ENCODE measurements around the gene ATAD3A. TPM values are rescaled to one million over a fixed set of nuclear protein-coding genes. Genes with fewer than 3 reads are reported as not detected.
"Not testable (repeated sequence)": the region's sequence is repeated elsewhere in the genome, so short reads cannot be mapped to it uniquely, and the experiment has no call there.

The ATAD3A gene
- total RNA-seq, 8 experiments from 2014 or later: 19.8 to 65.2 (median 35.2) TPM

- in situ Hi-C loops (cut with MboI; ENCODE audit: low pct_unique_long_range_greater_than_20kb in 2 of 9, low sequenced_read_pairs in 9 of 9, unreplicated experiment in 9 of 9): loop anchor here in 1 of 9 experiments (10.0 kb wide), 1 partner anchor 57 kb away; the partner anchor contains the start of gene FNDC10
- no peak for ATAC-seq (replicated peaks in 6 of 8)
- Histone ChIP-seq H3K4me1 (replicated peaks in 1 of 2) (peaks cover 0 to 2% of the 10 kb centered on the region in 2 donors), H3K4me3 (no peak overlapping the region), H3K27ac (no peak overlapping the region)
- 94 to 100% (median 95%) methylated on average over 1 to 18 of the region's 19 CpGs; no CpG with 5 or more reads in 6 of the 10 experiments for WGBS, 10 experiments
Measured at GRCh38 chr1:1547476-1547875, 35.5 kb downstream of the ATAD3A start.

- WGBS, 10 experiments: 89 to 100% (median 95%) methylated on average over 1 to 8 of the region's 14 CpGs; no CpG with 5 or more reads in 6 of the 10 experiments
- in situ Hi-C loops (cut with MboI; ENCODE audit: low pct_unique_long_range_greater_than_20kb in 2 of 9, low sequenced_read_pairs in 9 of 9, unreplicated experiment in 9 of 9): loop anchor here in 1 of 9 experiments (10.0 kb wide), 1 partner anchor 56 kb away; the partner anchor contains the start of gene FNDC10
Measured at GRCh38 chr1:1548591-1548990, 36.6 kb downstream of the ATAD3A start.

GRCh38 chr1:1550087-1550486 is 38.1 kb downstream of the ATAD3A start:
- ATAC-seq (replicated peaks in 6 of 8): no peak
- Histone ChIP-seq H3K4me3 (no peak overlapping the region), H3K4me1 (replicated peaks in 1 of 2) (peaks cover 7 to 9% of the 10 kb centered on the region in 2 donors), H3K27ac (no peak overlapping the region)
- in situ Hi-C loops (cut with MboI; ENCODE audit: low pct_unique_long_range_greater_than_20kb in 2 of 9, low sequenced_read_pairs in 9 of 9, unreplicated experiment in 9 of 9): no loop called here
- 0 to 100% (median 94%) methylated on average over 1 to 7 of the region's 7 CpGs; no CpG with 5 or more reads in 2 of the 10 experiments for WGBS, 10 experiments

More at GRCh38 chr1:1548591-1548990, 36.6 kb downstream of the ATAD3A start:
- Histone ChIP-seq H3K4me1 (replicated peaks in 1 of 2) (no peaks in the 10 kb centered on the region), H3K27ac (no peak overlapping the region), H3K4me3 (no peak overlapping the region)
- no peak for ATAC-seq (replicated peaks in 6 of 8)

- 70 to 100% (median 86%) methylated on average over 1 to 9 of the region's 15 CpGs; no CpG with 5 or more reads in 5 of the 10 experiments for WGBS, 10 experiments
- H3K4me1 ChIP-seq (replicated peaks in 1 of 2): peaks cover 13% of the 10 kb centered on the region in 2 donors
- H3K27ac ChIP-seq: no peak overlapping the region
- ATAC-seq (replicated peaks in 6 of 8): peak in 4 of 8 experiments; percentile 7 to 73 (median 70)
- H3K4me3 ChIP-seq: no peak overlapping the region
- in situ Hi-C loops (cut with MboI; ENCODE audit: low pct_unique_long_range_greater_than_20kb in 2 of 9, low sequenced_read_pairs in 9 of 9, unreplicated experiment in 9 of 9): no loop called here
Measured at GRCh38 chr1:1550591-1551432, 38.9 kb downstream of the ATAD3A start.

- H3K4me3 ChIP-seq: no peak overlapping the region
- no peak overlapping the region for H3K27ac ChIP-seq
- 64 to 97% (median 90%) methylated on average over 5 to 27 of the region's 33 CpGs; no CpG with 5 or more reads in 4 of the 10 experiments for WGBS, 10 experiments
- ATAC-seq (replicated peaks in 6 of 8): no peak
- peaks cover 13% of the 10 kb centered on the region in 2 donors for H3K4me1 ChIP-seq (replicated peaks in 1 of 2)
- in situ Hi-C loops (cut with MboI; ENCODE audit: low pct_unique_long_range_greater_than_20kb in 2 of 9, low sequenced_read_pairs in 9 of 9, unreplicated experiment in 9 of 9): no loop called here
Measured at GRCh38 chr1:1551524-1552262, 39.7 kb downstream of the ATAD3A start.

GRCh38 chr1:1552263-1552639 is 40.3 kb downstream of the ATAD3A start:
- Histone ChIP-seq H3K27ac (no peak overlapping the region), H3K4me1 (replicated peaks in 1 of 2) (peaks cover 13% of the 10 kb centered on the region in 2 donors), H3K4me3 (no peak overlapping the region)
- in situ Hi-C loops (cut with MboI; ENCODE audit: low pct_unique_long_range_greater_than_20kb in 2 of 9, low sequenced_read_pairs in 9 of 9, unreplicated experiment in 9 of 9): no loop called here
- no peak for ATAC-seq (replicated peaks in 6 of 8)
- 86 to 100% (median 87%) methylated on average over 3 to 7 of the region's 10 CpGs; no CpG with 5 or more reads in 6 of the 10 experiments for WGBS, 10 experiments

GRCh38 chr1:1553821-1554494 is 42.0 kb downstream of the ATAD3A start:
- H3K4me1 ChIP-seq (replicated peaks in 1 of 2): peaks cover 13% of the 10 kb centered on the region in 2 donors
- peak overlapping the region; percentile 76 to 89 for H3K27ac ChIP-seq
- 51 to 100% (median 93%) methylated on average over 1 to 19 of the region's 35 CpGs for WGBS, 10 experiments
- no peak for ATAC-seq (replicated peaks in 6 of 8)
- no peak overlapping the region for H3K4me3 ChIP-seq
- in situ Hi-C loops (cut with MboI; ENCODE audit: low pct_unique_long_range_greater_than_20kb in 2 of 9, low sequenced_read_pairs in 9 of 9, unreplicated experiment in 9 of 9): no loop called here

GRCh38 chr1:1554550-1554925 is 42.6 kb downstream of the ATAD3A start:
- in situ Hi-C loops (cut with MboI; ENCODE audit: low pct_unique_long_range_greater_than_20kb in 2 of 9, low sequenced_read_pairs in 9 of 9, unreplicated experiment in 9 of 9): no loop called here
- Histone ChIP-seq H3K4me3 (no peak overlapping the region), H3K4me1 (replicated peaks in 1 of 2) (peaks cover 13% of the 10 kb centered on the region in 2 donors), H3K27ac (peak overlapping the region; percentile 76 to 89)
- WGBS, 10 experiments: 80 to 100% (median 89%) methylated on average over 1 to 10 of the region's 13 CpGs; no CpG with 5 or more reads in 5 of the 10 experiments
- peak in 3 of 8 experiments; percentile 1 to 22 (median 3) for ATAC-seq (replicated peaks in 6 of 8)

- 0 to 100% (median 33%) methylated on average over 1 to 21 of the region's 31 CpGs; no CpG with 5 or more reads in 3 of the 10 experiments for WGBS, 10 experiments
- in situ Hi-C loops (cut with MboI; ENCODE audit: low pct_unique_long_range_greater_than_20kb in 2 of 9, low sequenced_read_pairs in 9 of 9, unreplicated experiment in 9 of 9): no loop called here
- ATAC-seq (replicated peaks in 6 of 8): peak; percentile 77 to 98 (median 96)
Measured at GRCh38 chr1:1554926-1555915, 43.3 kb downstream of the ATAD3A start.

GRCh38 chr1:1556505-1556904 is 44.5 kb downstream of the ATAD3A start:
- no peak overlapping the region for H3K4me3 ChIP-seq
- no peak for ATAC-seq (replicated peaks in 6 of 8)
- in situ Hi-C loops (cut with MboI; ENCODE audit: low pct_unique_long_range_greater_than_20kb in 2 of 9, low sequenced_read_pairs in 9 of 9, unreplicated experiment in 9 of 9): no loop called here
- H3K27ac ChIP-seq: no peak overlapping the region
- WGBS, 10 experiments: 82 to 100% (median 94%) methylated on average over 1 to 6 of the region's 6 CpGs; no CpG with 5 or more reads in 1 of the 10 experiments
- peaks cover 13% of the 10 kb centered on the region in 2 donors for H3K4me1 ChIP-seq (replicated peaks in 1 of 2)

More at GRCh38 chr1:1554926-1555915, 43.3 kb downstream of the ATAD3A start:
- H3K27ac ChIP-seq: peak overlapping the region; percentile 76 to 89
- H3K4me3 ChIP-seq: no peak overlapping the region
- peaks cover 13% of the 10 kb centered on the region in 2 donors for H3K4me1 ChIP-seq (replicated peaks in 1 of 2)

GRCh38 chr1:1556961-1557360 is 45.0 kb downstream of the ATAD3A start:
- WGBS, 10 experiments: 54 to 100% (median 96%) methylated on average over 1 to 10 of the region's 11 CpGs; no CpG with 5 or more reads in 2 of the 10 experiments
- H3K4me1 ChIP-seq (replicated peaks in 1 of 2): peaks cover 13% of the 10 kb centered on the region in 2 donors
- ATAC-seq (replicated peaks in 6 of 8); H3K4me3 ChIP-seq; in situ Hi-C loops (cut with MboI; ENCODE audit: low pct_unique_long_range_greater_than_20kb in 2 of 9, low sequenced_read_pairs in 9 of 9, unreplicated experiment in 9 of 9); H3K27ac ChIP-seq: not testable (repeated sequence)
